ENCODE results near the gene TRAPPC2B.
A peak's percentile ranks its signal among the peaks of the same experiment; 100 is the strongest.

TRAPPC2B gene

DNA sequence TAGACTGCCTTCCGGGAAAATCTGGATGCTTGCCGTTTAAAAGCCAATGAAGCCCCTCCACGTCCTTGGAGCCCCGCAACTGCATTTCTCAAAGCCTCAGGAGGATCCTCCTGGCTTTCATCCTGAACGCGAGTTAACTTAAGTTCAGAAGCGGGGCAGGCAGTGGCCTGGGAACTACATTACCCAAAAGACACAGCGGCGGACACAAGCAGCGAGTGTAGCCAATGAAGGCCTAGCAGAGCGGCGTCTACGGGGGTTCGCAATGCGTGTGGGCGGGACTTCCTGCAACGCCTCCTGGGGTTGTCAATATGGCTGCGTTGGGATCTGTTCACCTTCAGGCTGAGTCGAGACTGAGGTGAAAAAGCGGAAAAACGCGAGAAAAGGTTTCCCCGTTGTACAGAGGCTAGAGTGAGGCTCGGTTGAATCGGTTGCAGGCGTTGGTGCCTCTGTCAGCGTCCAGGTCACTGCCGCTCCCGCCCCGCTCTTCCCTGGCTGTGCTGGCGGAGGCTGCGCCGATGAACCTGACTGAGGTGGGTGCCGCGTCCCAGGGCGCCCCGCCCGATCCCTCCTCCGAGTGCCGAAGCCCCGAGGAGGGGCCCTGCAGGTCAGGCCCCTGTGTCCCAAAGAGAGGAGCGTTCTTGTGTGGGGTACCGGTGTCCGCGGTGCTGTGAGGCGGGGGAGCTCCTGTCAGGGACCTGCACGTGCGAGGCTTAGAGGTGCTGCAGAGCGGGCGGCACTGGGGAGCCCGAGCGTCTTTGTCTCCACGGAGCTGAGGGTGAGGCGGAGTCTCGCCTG is 47.7 kb downstream of the TRAPPC2B start, which contains the start of gene ZNF17 (continued):
- TF ChIP-seq, protein P1, sequence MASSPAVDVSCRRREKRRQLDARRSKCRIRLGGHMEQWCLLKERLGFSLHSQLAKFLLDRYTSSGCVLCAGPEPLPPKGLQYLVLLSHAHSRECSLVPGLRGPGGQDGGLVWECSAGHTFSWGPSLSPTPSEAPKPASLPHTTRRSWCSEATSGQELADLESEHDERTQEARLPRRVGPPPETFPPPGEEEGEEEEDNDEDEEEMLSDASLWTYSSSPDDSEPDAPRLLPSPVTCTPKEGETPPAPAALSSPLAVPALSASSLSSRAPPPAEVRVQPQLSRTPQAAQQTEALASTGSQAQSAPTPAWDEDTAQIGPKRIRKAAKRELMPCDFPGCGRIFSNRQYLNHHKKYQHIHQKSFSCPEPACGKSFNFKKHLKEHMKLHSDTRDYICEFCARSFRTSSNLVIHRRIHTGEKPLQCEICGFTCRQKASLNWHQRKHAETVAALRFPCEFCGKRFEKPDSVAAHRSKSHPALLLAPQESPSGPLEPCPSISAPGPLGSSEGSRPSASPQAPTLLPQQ (tag by site-specific recombination; IDR thresholded peaks at IDR 0.05): peak; percentile 62; the same call in 1 of the 2 replicates
- TF ChIP-seq ZNF777 (tag by site-specific recombination; IDR thresholded peaks at IDR 0.05; ENCODE audit: borderline replicate concordance): no peak
- TF ChIP-seq KLF8 (tag by site-specific recombination; IDR thresholded peaks at IDR 0.05): peak; percentile 42; the same call in 1 of the 2 replicates
- no peak for TF ChIP-seq ZNF19 (tag by site-specific recombination; IDR thresholded peaks at IDR 0.05; ENCODE audit: low read depth)
- TF ChIP-seq, protein P2, sequence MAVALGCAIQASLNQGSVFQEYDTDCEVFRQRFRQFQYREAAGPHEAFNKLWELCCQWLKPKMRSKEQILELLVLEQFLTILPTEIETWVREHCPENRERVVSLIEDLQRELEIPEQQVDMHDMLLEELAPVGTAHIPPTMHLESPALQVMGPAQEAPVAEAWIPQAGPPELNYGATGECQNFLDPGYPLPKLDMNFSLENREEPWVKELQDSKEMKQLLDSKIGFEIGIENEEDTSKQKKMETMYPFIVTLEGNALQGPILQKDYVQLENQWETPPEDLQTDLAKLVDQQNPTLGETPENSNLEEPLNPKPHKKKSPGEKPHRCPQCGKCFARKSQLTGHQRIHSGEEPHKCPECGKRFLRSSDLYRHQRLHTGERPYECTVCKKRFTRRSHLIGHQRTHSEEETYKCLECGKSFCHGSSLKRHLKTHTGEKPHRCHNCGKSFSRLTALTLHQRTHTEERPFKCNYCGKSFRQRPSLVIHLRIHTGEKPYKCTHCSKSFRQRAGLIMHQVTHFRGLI (tag by site-specific recombination; IDR thresholded peaks at IDR 0.05): no peak
- TF ChIP-seq, protein P3, sequence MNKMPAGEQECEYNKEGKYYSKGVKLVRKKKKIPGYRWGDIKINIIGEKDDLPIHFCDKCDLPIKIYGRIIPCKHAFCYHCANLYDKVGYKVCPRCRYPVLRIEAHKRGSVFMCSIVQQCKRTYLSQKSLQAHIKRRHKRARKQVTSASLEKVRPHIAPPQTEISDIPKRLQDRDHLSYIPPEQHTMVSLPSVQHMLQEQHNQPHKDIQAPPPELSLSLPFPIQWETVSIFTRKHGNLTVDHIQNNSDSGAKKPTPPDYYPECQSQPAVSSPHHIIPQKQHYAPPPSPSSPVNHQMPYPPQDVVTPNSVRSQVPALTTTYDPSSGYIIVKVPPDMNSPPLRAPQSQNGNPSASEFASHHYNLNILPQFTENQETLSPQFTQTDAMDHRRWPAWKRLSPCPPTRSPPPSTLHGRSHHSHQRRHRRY (tag by site-specific recombination; IDR thresholded peaks at IDR 0.05): no peak
- TF ChIP-seq ZBTB7A (tag by site-specific recombination; IDR thresholded peaks at IDR 0.05; ENCODE audit: low read depth): no peak
- no peak for TF ChIP-seq ZBTB1 (tag by site-specific recombination; IDR thresholded peaks at IDR 0.05)
- TF ChIP-seq, protein P4, sequence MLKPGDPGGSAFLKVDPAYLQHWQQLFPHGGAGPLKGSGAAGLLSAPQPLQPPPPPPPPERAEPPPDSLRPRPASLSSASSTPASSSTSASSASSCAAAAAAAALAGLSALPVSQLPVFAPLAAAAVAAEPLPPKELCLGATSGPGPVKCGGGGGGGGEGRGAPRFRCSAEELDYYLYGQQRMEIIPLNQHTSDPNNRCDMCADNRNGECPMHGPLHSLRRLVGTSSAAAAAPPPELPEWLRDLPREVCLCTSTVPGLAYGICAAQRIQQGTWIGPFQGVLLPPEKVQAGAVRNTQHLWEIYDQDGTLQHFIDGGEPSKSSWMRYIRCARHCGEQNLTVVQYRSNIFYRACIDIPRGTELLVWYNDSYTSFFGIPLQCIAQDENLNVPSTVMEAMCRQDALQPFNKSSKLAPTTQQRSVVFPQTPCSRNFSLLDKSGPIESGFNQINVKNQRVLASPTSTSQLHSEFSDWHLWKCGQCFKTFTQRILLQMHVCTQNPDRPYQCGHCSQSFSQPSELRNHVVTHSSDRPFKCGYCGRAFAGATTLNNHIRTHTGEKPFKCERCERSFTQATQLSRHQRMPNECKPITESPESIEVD (tag by site-specific recombination; IDR thresholded peaks at IDR 0.05): no peak
- no peak for TF ChIP-seq ZNF529 (tag by site-specific recombination; IDR thresholded peaks at IDR 0.05; ENCODE audit: insufficient replicate concordance)
- no peak for TF ChIP-seq ZNF792 (tag by site-specific recombination; IDR thresholded peaks at IDR 0.05)
- TF ChIP-seq ZNF37A (tag by site-specific recombination; IDR thresholded peaks at IDR 0.05): no peak
- TF ChIP-seq, protein P5, sequence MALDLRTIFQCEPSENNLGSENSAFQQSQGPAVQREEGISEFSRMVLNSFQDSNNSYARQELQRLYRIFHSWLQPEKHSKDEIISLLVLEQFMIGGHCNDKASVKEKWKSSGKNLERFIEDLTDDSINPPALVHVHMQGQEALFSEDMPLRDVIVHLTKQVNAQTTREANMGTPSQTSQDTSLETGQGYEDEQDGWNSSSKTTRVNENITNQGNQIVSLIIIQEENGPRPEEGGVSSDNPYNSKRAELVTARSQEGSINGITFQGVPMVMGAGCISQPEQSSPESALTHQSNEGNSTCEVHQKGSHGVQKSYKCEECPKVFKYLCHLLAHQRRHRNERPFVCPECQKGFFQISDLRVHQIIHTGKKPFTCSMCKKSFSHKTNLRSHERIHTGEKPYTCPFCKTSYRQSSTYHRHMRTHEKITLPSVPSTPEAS (tag by site-specific recombination; IDR thresholded peaks at IDR 0.05): no peak
- no peak for TF ChIP-seq GFI1B (tag by site-specific recombination; IDR thresholded peaks at IDR 0.05)
- TF ChIP-seq, protein P6, sequence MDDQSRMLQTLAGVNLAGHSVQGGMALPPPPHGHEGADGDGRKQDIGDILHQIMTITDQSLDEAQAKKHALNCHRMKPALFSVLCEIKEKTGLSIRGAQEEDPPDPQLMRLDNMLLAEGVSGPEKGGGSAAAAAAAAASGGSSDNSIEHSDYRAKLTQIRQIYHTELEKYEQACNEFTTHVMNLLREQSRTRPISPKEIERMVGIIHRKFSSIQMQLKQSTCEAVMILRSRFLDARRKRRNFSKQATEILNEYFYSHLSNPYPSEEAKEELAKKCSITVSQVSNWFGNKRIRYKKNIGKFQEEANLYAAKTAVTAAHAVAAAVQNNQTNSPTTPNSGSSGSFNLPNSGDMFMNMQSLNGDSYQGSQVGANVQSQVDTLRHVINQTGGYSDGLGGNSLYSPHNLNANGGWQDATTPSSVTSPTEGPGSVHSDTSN (CRISPR knock-in tag; IDR thresholded peaks at IDR 0.05): peak; percentile 89
- no peak for TF ChIP-seq ZFP69B (tag by site-specific recombination; IDR thresholded peaks at IDR 0.05)
- TF ChIP-seq ZNF174 (tag by site-specific recombination; IDR thresholded peaks at IDR 0.05): no peak
- TF ChIP-seq HOXA7 (CRISPR knock-in tag; IDR thresholded peaks at IDR 0.05; ENCODE audit: borderline replicate concordance): no peak
- TF ChIP-seq ZNF133 (tag by site-specific recombination; IDR thresholded peaks at IDR 0.05): no peak
- no peak for TF ChIP-seq ZNF121 (tag by site-specific recombination; IDR thresholded peaks at IDR 0.05)
- TF ChIP-seq YY1 (tag by site-specific recombination; IDR thresholded peaks at IDR 0.05): peak; percentile 64; the same call in 1 of the 2 replicates
- TF ChIP-seq, protein P7, sequence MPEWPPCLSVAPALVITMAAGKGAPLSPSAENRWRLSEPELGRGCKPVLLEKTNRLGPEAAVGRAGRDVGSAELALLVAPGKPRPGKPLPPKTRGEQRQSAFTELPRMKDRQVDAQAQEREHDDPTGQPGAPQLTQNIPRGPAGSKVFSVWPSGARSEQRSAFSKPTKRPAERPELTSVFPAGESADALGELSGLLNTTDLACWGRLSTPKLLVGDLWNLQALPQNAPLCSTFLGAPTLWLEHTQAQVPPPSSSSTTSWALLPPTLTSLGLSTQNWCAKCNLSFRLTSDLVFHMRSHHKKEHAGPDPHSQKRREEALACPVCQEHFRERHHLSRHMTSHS (tag by site-specific recombination; IDR thresholded peaks at IDR 0.05): no peak
- TF ChIP-seq FEZF1 (tag by site-specific recombination; IDR thresholded peaks at IDR 0.05): no peak
- no peak for TF ChIP-seq ZNF600 (tag by site-specific recombination; IDR thresholded peaks at IDR 0.05)
- TF ChIP-seq SP3 (tag by site-specific recombination; IDR thresholded peaks at IDR 0.05): peak; percentile 85
- TF ChIP-seq, protein P8, sequence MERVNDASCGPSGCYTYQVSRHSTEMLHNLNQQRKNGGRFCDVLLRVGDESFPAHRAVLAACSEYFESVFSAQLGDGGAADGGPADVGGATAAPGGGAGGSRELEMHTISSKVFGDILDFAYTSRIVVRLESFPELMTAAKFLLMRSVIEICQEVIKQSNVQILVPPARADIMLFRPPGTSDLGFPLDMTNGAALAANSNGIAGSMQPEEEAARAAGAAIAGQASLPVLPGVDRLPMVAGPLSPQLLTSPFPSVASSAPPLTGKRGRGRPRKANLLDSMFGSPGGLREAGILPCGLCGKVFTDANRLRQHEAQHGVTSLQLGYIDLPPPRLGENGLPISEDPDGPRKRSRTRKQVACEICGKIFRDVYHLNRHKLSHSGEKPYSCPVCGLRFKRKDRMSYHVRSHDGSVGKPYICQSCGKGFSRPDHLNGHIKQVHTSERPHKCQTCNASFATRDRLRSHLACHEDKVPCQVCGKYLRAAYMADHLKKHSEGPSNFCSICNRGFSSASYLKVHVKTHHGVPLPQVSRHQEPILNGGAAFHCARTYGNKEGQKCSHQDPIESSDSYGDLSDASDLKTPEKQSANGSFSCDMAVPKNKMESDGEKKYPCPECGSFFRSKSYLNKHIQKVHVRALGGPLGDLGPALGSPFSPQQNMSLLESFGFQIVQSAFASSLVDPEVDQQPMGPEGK (tag by site-specific recombination; IDR thresholded peaks at IDR 0.05): no peak
- TF ChIP-seq ZNF501 (tag by site-specific recombination; IDR thresholded peaks at IDR 0.05): no peak
- no peak for TF ChIP-seq ZEB2 (tag by site-specific recombination; IDR thresholded peaks at IDR 0.05)
- TF ChIP-seq PRDM1 (tag by site-specific recombination; IDR thresholded peaks at IDR 0.05): no peak
